H1 (cell line): ENCODE results near the gene C6orf58. TPM values are rescaled to one million over a fixed set of nuclear protein-coding genes. Genes with fewer than 3 reads are reported as not detected.

Source experiments
- CTCF ChIA-PET: fragments of 300-600 bp; sonication (Branson Sonifier 250); formaldehyde crosslinking; loops from one replicate; lab custom pipeline; 2021; ENCODE audit not compliant: partially characterized antibody; lab: Charles Lee
- POLR2A ChIA-PET: fragments of 300-600 bp; sonication (Branson Sonifier 250); formaldehyde crosslinking; loops from one replicate; lab custom pipeline; 2021; ENCODE audit warnings: inconsistent platforms; ENCODE audit not compliant: partially characterized antibody; lab: Charles Lee
- DNase-seq, 2 experiments: peaks; one replicate each; pipeline versions ENCODE4 v3.0.0 to v3.0.0-alpha.2; 2010 to 2022; ENCODE audit warnings: low spot score in 2 of 2, low read depth in 1 of 2, mixed read lengths in 1 of 2
- FAIRE-seq: peaks from 2 replicates; lab custom pipeline; 2011; peaks lifted over from hg19 to GRCh38; lab: Jason Lieb, UNC
- H2AFZ ChIP-seq: 2 replicates; pipeline ENCODE4 v1.8.1; 2012; ENCODE audit warnings: low read length, inconsistent platforms
- H2AK5ac ChIP-seq: 2 replicates; pipeline ENCODE4 v1.6.1; 2013; ENCODE audit warnings: low read depth, low read length
- H2BK120ac ChIP-seq: replicated peaks from 2 replicates; pipeline ENCODE3; 2013; ENCODE audit warnings: low read depth, low read length, inconsistent platforms
- H2BK12ac ChIP-seq: 2 replicates; pipeline ENCODE4 v1.6.1; 2013; ENCODE audit warnings: low read depth, low read length
- H2BK15ac ChIP-seq: 2 replicates; pipeline ENCODE4 v1.6.1; 2013; ENCODE audit warnings: low read length
- H2BK20ac ChIP-seq: 2 replicates; pipeline ENCODE4 v1.6.1; 2013; ENCODE audit warnings: low read length
- H2BK5ac ChIP-seq: 2 replicates; pipeline ENCODE4 v1.6.1; 2013; ENCODE audit warnings: low read depth, low read length
- H3K14ac ChIP-seq: 2 replicates; pipeline ENCODE4 v1.6.1; 2013; ENCODE audit warnings: inconsistent platforms; ENCODE audit not compliant: insufficient read length
- H3K18ac ChIP-seq: 2 replicates; pipeline ENCODE4 v1.6.1; 2013; ENCODE audit warnings: low read length; ENCODE audit errors: extremely low read depth
- H3K23ac ChIP-seq: 2 replicates; pipeline ENCODE4 v1.6.1; 2013; ENCODE audit warnings: inconsistent platforms; ENCODE audit not compliant: insufficient read length
- H3K23me2 ChIP-seq: 2 replicates; pipeline ENCODE4 v1.6.1; 2013; ENCODE audit warnings: low read depth, low read length
- H3K27ac ChIP-seq: 2 replicates; pipeline ENCODE4 v1.6.1; 2011; ENCODE audit warnings: low read depth, low read length, inconsistent platforms
- H3K27me3 ChIP-seq, 4 experiments: replicated peaks in 1 of 4; 1 replicate in 1 of 4; 2 replicates in 3 of 4; pipeline versions ENCODE4 v1.6.1 to v1.8.1; 2011 to 2013; ENCODE audit warnings: low read length in 3 of 4, mild to moderate bottlenecking in 3 of 4, inconsistent platforms in 2 of 4, mixed read lengths in 2 of 4, moderate library complexity in 1 of 4; ENCODE audit not compliant: control insufficient read depth in 3 of 4, insufficient read depth in 3 of 4; ENCODE audit errors: extremely low read depth in 1 of 4
- H3K36me3 ChIP-seq, 4 experiments: 2 replicates each; pipeline versions ENCODE4 v1.6.1 to v1.8.1; 2011 to 2013; ENCODE audit warnings: mild to moderate bottlenecking in 4 of 4, low read length in 3 of 4, moderate library complexity in 2 of 4, control low read depth in 1 of 4, inconsistent platforms in 1 of 4; ENCODE audit not compliant: insufficient read depth in 4 of 4, control insufficient read depth in 2 of 4
- H3K4ac ChIP-seq: replicated peaks from 2 replicates; pipeline ENCODE3; 2013; ENCODE audit warnings: low read length, low read depth, mixed read lengths, inconsistent platforms; ENCODE audit not compliant: insufficient read length
- H3K4me1 ChIP-seq, 4 experiments: replicated peaks in 1 of 4; 1 replicate in 1 of 4; 2 replicates in 3 of 4; pipeline versions ENCODE4 v1.6.1 to v1.8.1; 2011 to 2013; ENCODE audit warnings: low read length in 3 of 4, inconsistent platforms in 2 of 4, mixed read lengths in 1 of 4; ENCODE audit not compliant: insufficient read depth in 4 of 4, control insufficient read depth in 3 of 4
- H3K4me2 ChIP-seq, 2 experiments: 2 replicates each; pipeline versions ENCODE4 v1.6.1 to v1.8.1; 2011 to 2013; ENCODE audit warnings: low read depth in 2 of 2, low read length in 2 of 2, control low read depth in 1 of 2, inconsistent platforms in 1 of 2, mild to moderate bottlenecking in 1 of 2; ENCODE audit not compliant: insufficient read depth in 1 of 2
- H3K4me3 ChIP-seq, 4 experiments: fragments of 200-600, 300-600 bp in 1 of 4; sonication (generic), shearing (Covaris generic), sonication (Bioruptor Twin) in 1 of 4; 2 replicates each; pipeline versions ENCODE4 v1.5.1 to v1.8.1; 2011 to 2016; ENCODE audit warnings: low read length in 4 of 4, low read depth in 3 of 4, control low read depth in 2 of 4, inconsistent platforms in 2 of 4, mild to moderate bottlenecking in 2 of 4, mixed read lengths in 1 of 4, moderate library complexity in 1 of 4; ENCODE audit not compliant: insufficient read depth in 2 of 4; ENCODE audit errors: extremely low read depth in 1 of 4
- H3K56ac ChIP-seq: replicated peaks from 2 replicates; pipeline ENCODE3; 2013; ENCODE audit warnings: low read depth, mild to moderate bottlenecking, mixed read lengths, low read length, inconsistent platforms; ENCODE audit not compliant: insufficient read length
- H3K79me1 ChIP-seq: 2 replicates; pipeline ENCODE4 v1.6.1; 2013; ENCODE audit warnings: low read depth, low read length, control low read depth
- H3K79me2 ChIP-seq, 2 experiments: 2 replicates each; pipeline versions ENCODE4 v1.6.1 to v1.8.1; 2012 to 2013; ENCODE audit warnings: low read length in 2 of 2, mild to moderate bottlenecking in 2 of 2, inconsistent platforms in 1 of 2; ENCODE audit not compliant: insufficient read depth in 2 of 2, control insufficient read depth in 1 of 2
- H3K9ac ChIP-seq, 4 experiments: replicated peaks in 1 of 4; 1 replicate in 1 of 4; 2 replicates in 3 of 4; pipeline versions ENCODE4 v1.6.1 to v1.8.1; 2011 to 2013; ENCODE audit warnings: low read depth in 3 of 4, low read length in 3 of 4, control low read depth in 2 of 4, mild to moderate bottlenecking in 2 of 4, moderate library complexity in 2 of 4, inconsistent platforms in 1 of 4; ENCODE audit errors: extremely low read depth in 1 of 4
- H3K9me3 ChIP-seq, 2 experiments: 2 replicates each; pipeline versions ENCODE4 v1.6.1 to v1.8.1; 2012 to 2013; ENCODE audit warnings: mild to moderate bottlenecking in 2 of 2, moderate library complexity in 2 of 2, control low read depth in 1 of 2, inconsistent platforms in 1 of 2, low read depth in 1 of 2, low read length in 1 of 2, mixed read lengths in 1 of 2; ENCODE audit not compliant: insufficient read depth in 2 of 2
- H4K20me1 ChIP-seq, 2 experiments: replicated peaks in 1 of 2; 2 replicates each; pipeline versions ENCODE3 to v1.8.1; 2011 to 2013; ENCODE audit warnings: inconsistent platforms in 2 of 2, low read length in 2 of 2, mild to moderate bottlenecking in 1 of 2; ENCODE audit not compliant: insufficient read depth in 2 of 2, control insufficient read depth in 1 of 2
- H4K5ac ChIP-seq: 2 replicates; pipeline ENCODE4 v1.6.1; 2013; ENCODE audit warnings: low read length, low read depth, mixed read lengths, inconsistent platforms; ENCODE audit not compliant: insufficient read length
- H4K8ac ChIP-seq: 2 replicates; pipeline ENCODE4 v1.8.0; 2013; ENCODE audit warnings: mild to moderate bottlenecking, moderate library complexity, low read length, inconsistent platforms; ENCODE audit not compliant: insufficient read depth; ENCODE audit errors: extremely low read depth
- H4K91ac ChIP-seq: replicated peaks from 2 replicates; pipeline ENCODE3; 2013; ENCODE audit warnings: low read length, mixed read lengths, inconsistent platforms; ENCODE audit not compliant: insufficient read length
- CEBPB ChIP-seq: IDR thresholded peaks from 2 replicates; pipeline ENCODE4 v1.6.1; 2012; ENCODE audit warnings: low read depth, low read length
- EGR1 ChIP-seq: IDR thresholded peaks from 2 replicates; pipeline ENCODE4 v1.6.1; 2011; ENCODE audit warnings: low read depth, low read length, borderline replicate concordance
- NRF1 ChIP-seq: IDR thresholded peaks from 2 replicates; pipeline ENCODE4 v1.6.1; 2011; ENCODE audit warnings: mild to moderate bottlenecking, low read depth, low read length, improper control_type of control experiment
- PHF8 ChIP-seq: fragments of 200-600 bp; sonication (generic); conservative IDR thresholded peaks from 2 replicates; pipeline ENCODE4 v1.7.1; 2012; ENCODE audit warnings: low read depth, mild to moderate bottlenecking, inconsistent platforms, low read length, moderate library complexity
- TCF12 ChIP-seq: IDR thresholded peaks from 2 replicates; pipeline ENCODE4 v1.6.1; 2011; ENCODE audit warnings: low read depth, mild to moderate bottlenecking, low read length
- YY1 ChIP-seq: IDR thresholded peaks from 2 replicates; pipeline ENCODE4 v1.6.1; 2011; ENCODE audit warnings: low read depth, mild to moderate bottlenecking, low read length
- WGBS, 2 experiments: shearing (Covaris generic) in 1 of 2; methylation state at CpG; one replicate each; pipeline versions ENCODE4 v1.1.6 to v1.1.7; 2013 to 2015; ENCODE audit warnings: low lambda C conversion rate in 2 of 2, mixed read lengths in 2 of 2, inconsistent platforms in 1 of 2, low coverage in 1 of 2, missing lambda C conversion rate in 1 of 2; ENCODE audit not compliant: insufficient replicate concordance in 2 of 2, insufficient coverage in 1 of 2, insufficient read length in 1 of 2; ENCODE audit errors: extremely low coverage in 1 of 2, missing lambda C conversion rate in 1 of 2; 5-methylcytosine and 5-hydroxymethylcytosine counted together
- polyA plus RNA-seq, 7 experiments: library from polyadenylated mRNA; depleted of rRNA in 3 of 7; stranded (reverse) in 5 of 7; unstranded in 2 of 7; fragments of >200 nt in 5 of 7; fragments of 200-250 nt in 2 of 7; gene quantifications; 1 replicate in 5 of 7; 2 replicates in 1 of 7; 4 replicates in 1 of 7; pipeline versions ENCODE4 v1.2.1 to v1.2.3, GENCODE V29; 2011 to 2013; ENCODE audit warnings: missing spikeins in 2 of 7, mixed read lengths in 2 of 7
- total RNA-seq: library from RNA; stranded (reverse); fragmentation: NEBNext Ultra II Directional; extraction: Animal tissue kit (Norgen Biotek cat#: 25700); gene quantifications from 2 replicates; pipeline ENCODE4 v1.2.1, GENCODE V29; 2021

C6orf58 gene
- total and polyA plus RNA-seq, 2 of the 8 experiments (the other 6 are each of a cell fraction or from before 2014, with no cell fraction given): not detected

DNA sequence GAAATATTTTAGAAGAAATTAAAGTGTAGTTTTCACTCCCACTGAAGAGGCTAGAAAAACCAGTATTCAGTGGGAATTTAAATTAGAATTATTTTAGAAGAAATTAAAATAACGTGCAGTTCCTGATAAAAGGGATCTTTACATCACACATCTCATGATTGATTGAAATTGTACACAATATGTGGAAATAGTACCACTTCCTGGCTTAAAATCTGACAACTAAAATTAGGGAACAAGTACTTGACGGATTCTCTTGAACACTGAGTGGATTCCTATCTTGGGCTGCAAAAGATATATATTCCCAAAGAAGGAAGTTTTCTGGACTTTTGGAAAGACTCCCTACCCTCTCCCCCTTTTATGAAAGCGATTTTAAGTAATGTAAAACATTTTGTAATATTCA is 43.2 kb upstream of the C6orf58 start:
- no peak overlapping the region for H2BK15ac ChIP-seq
- H3K4me1 ChIP-seq: no peaks in the 10 kb centered on the region
- no peaks in the 10 kb centered on the region for H3K36me3 ChIP-seq
- no peak overlapping the region for H3K23ac ChIP-seq
- H4K91ac ChIP-seq: no peak overlapping the region
- no peak overlapping the region for H4K5ac ChIP-seq
- no peaks in the 10 kb centered on the region for H3K79me1 ChIP-seq
- no peak overlapping the region for H2BK5ac ChIP-seq
- no peak overlapping the region for H3K4ac ChIP-seq
- no peak for FAIRE-seq
- DNase-seq: no peak
- H3K18ac ChIP-seq: no peak overlapping the region
- H3K27me3 ChIP-seq: no peaks in the 10 kb centered on the region
- TF ChIP-seq CEBPB (no peak), TCF12 (no peak), NRF1 (no peak), EGR1 (no peak), YY1 (no peak), PHF8 (no peak)
- no peak overlapping the region for H2BK20ac ChIP-seq
- no peaks in the 10 kb centered on the region for H4K20me1 ChIP-seq
- 53% methylated on average over 3 of the region's 3 CpGs; no CpG with 5 or more reads in 1 of the 2 experiments for WGBS, 2 experiments
- no peak overlapping the region for H3K14ac ChIP-seq
- H2BK120ac ChIP-seq: no peak overlapping the region
- H3K23me2 ChIP-seq: no peaks in the 10 kb centered on the region
- H3K9me3 ChIP-seq: no peaks in the 10 kb centered on the region
- no peak overlapping the region for H2BK12ac ChIP-seq
- no peak overlapping the region for H3K9ac ChIP-seq
- no peaks in the 10 kb centered on the region for H3K79me2 ChIP-seq
- ChIA-PET CTCF (interaction anchor here (2.5 kb wide), 1 partner anchor 17 kb away, joined by 8 read pairs; no protein-coding TSS in a partner anchor), POLR2A (no interaction called here)
- H2AFZ ChIP-seq: no peak overlapping the region
- H3K4me3 ChIP-seq: no peak overlapping the region
- no peak overlapping the region for H3K27ac ChIP-seq
- H2AK5ac ChIP-seq: no peak overlapping the region
- no peak overlapping the region for H3K56ac ChIP-seq
- no peak overlapping the region for H3K4me2 ChIP-seq
- no peak overlapping the region for H4K8ac ChIP-seq
